ENCODE results near the gene PTPRS.

Gene PTPRS

GRCh38 chr19:5305163-5305562, 35.4 kb downstream of the PTPRS start:
- in situ Hi-C loops (cut with HindIII; ENCODE audit: low sequenced_read_pairs), result no loop called here
- no peak for DNase-seq (ENCODE audit: low read depth, low spot score)

DNA sequence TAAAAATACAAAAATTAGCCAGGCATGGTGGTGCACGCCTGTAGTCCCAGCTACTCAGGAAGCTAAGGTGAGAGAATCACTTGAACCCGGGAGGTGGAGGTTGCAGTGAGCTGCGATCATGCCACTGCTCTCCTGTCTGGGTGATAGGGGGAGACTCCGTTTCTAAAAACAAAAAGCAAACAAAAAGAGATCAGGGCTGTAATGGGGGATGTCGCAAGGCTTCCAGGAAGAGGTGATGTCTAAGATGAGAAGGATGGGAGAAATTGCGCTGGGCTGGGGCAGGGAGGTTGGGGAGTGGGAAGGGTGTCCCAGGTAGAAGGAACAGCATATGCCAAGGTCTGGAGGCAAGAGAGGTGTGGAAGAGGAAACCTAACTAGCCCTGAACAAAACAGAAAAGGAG, 36.1 kb downstream of the PTPRS start:
- no peak for DNase-seq (ENCODE audit: low read depth, low spot score)
- in situ Hi-C loops (cut with HindIII; ENCODE audit: low sequenced_read_pairs), result no loop called here
- no peak overlapping the region for H3K4me3 ChIP-seq (ENCODE audit: low read depth, low read length)
- TF ChIP-seq, protein P1, sequence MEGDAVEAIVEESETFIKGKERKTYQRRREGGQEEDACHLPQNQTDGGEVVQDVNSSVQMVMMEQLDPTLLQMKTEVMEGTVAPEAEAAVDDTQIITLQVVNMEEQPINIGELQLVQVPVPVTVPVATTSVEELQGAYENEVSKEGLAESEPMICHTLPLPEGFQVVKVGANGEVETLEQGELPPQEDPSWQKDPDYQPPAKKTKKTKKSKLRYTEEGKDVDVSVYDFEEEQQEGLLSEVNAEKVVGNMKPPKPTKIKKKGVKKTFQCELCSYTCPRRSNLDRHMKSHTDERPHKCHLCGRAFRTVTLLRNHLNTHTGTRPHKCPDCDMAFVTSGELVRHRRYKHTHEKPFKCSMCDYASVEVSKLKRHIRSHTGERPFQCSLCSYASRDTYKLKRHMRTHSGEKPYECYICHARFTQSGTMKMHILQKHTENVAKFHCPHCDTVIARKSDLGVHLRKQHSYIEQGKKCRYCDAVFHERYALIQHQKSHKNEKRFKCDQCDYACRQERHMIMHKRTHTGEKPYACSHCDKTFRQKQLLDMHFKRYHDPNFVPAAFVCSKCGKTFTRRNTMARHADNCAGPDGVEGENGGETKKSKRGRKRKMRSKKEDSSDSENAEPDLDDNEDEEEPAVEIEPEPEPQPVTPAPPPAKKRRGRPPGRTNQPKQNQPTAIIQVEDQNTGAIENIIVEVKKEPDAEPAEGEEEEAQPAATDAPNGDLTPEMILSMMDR (IDR thresholded peaks at IDR 0.05; ENCODE audit: low read depth, low read length), result no peak

More at GRCh38 chr19:5305163-5305562, 35.4 kb downstream of the PTPRS start:
- TF ChIP-seq, protein P1 (IDR thresholded peaks at IDR 0.05; ENCODE audit: low read depth, low read length), result no peak
- no peak overlapping the region for H3K4me3 ChIP-seq (ENCODE audit: low read depth, low read length)

DNA sequence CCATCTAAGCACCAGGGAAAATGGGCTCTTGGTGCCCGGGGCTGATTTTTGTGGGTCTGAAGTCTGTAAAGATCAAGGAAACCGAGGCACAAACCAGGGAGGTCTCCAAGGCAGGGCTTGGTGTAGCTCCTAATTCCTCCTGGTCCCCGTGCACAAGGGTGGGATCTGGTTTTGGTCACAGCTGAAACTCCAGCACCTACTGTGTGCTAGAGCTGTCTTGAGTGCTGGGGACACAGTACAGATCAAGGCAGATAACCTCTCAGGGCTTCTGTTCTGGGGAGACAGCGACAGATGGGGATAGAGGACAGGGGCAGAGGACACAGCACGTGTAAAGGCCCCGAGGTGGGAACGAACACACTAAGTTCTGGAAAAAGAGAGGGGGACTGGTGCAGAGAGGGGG, 37.4 kb downstream of the PTPRS start:
- TF ChIP-seq, protein P1 (IDR thresholded peaks at IDR 0.05; ENCODE audit: low read depth, low read length), result no peak
- no peak for DNase-seq (ENCODE audit: low read depth, low spot score)
- H3K4me3 ChIP-seq (ENCODE audit: low read depth, low read length), result no peak overlapping the region
- in situ Hi-C loops (cut with HindIII; ENCODE audit: low sequenced_read_pairs), result no loop called here

GRCh38 chr19:5302396-5302795, 38.2 kb downstream of the PTPRS start:
- DNase-seq (ENCODE audit: low read depth, low spot score), result no peak
- H3K4me3 ChIP-seq (ENCODE audit: low read depth, low read length), result no peak overlapping the region
- in situ Hi-C loops (cut with HindIII; ENCODE audit: low sequenced_read_pairs), result no loop called here
- TF ChIP-seq, protein P1 (IDR thresholded peaks at IDR 0.05; ENCODE audit: low read depth, low read length), result no peak

DNA sequence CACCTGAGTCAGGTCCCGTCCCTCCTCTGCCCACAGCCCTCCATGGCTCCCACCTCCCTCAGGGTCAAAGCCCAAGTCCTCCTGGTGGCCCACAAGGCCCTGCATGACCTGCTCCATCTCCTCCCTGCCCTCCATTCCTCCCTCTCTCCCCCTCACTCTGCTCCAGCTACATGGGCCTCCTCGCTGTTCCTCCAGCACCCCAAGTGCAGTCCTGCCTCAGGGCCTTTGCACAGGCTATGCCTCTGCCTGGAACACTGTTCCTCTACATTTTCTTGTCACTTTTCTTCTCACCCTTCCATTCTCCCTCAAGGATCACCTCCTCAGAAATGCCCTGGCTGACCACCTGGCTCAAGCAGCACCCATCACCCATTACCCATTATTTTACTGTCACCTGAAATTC, 41.5 kb downstream of the PTPRS start:
- TF ChIP-seq, protein P1 (IDR thresholded peaks at IDR 0.05; ENCODE audit: low read depth, low read length), result no peak
- H3K4me3 ChIP-seq (ENCODE audit: low read depth, low read length), result no peak overlapping the region
- no peak for DNase-seq (ENCODE audit: low read depth, low spot score)
- in situ Hi-C loops (cut with HindIII; ENCODE audit: low sequenced_read_pairs), result no loop called here

DNA sequence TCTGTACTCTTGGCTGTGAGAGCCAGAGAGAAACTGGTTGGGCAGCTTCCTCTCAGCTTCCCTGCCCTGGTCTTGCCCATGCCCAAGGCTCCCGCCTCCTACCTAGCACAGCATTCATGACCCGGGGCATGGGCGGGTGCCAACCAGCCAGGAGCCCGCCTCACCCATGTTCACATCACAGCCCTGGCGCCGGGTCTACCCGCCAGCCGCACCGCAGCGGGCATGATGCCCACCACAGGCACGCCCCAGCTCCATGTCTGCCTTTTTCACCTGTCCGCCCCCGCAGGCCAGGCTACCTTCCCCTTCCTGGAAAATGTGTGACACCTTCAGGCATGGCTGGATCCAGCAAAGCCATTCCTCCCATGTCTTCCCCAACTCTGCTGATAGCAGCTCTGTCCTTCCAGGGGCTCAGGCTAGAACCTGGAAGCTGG, 42.1 kb downstream of the PTPRS start:
- no peak for DNase-seq (ENCODE audit: low read depth, low spot score)
- in situ Hi-C loops (cut with HindIII; ENCODE audit: low sequenced_read_pairs), result no loop called here
- TF ChIP-seq, protein P1 (IDR thresholded peaks at IDR 0.05; ENCODE audit: low read depth, low read length), result no peak
- H3K4me3 ChIP-seq (ENCODE audit: low read depth, low read length), result no peak overlapping the region

DNA sequence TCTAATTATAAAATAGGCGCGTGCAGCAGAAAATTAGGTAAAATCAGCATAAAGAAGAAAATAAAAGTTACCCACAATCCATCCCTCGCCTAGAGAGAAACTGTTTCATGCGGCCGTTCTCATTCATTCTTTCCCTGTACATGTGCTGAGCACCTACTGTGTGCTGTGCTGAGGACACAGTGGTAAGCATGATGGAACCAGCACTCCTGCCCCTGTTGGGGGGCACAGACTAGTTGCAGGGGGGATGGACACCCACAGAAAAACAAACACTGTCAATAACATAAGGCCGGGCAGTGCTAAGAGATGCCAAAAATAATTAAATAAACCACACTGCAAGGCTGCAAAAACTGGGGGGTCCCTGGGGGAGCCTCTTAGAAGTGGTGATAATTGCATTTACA, 43.3 kb downstream of the PTPRS start:
- TF ChIP-seq, protein P1 (IDR thresholded peaks at IDR 0.05; ENCODE audit: low read depth, low read length), result no peak
- in situ Hi-C loops (cut with HindIII; ENCODE audit: low sequenced_read_pairs), result no loop called here
- DNase-seq (ENCODE audit: low read depth, low spot score), result no peak
- H3K4me3 ChIP-seq (ENCODE audit: low read depth, low read length), result no peak overlapping the region

All from astrocyte of the spinal cord (primary cell).